D721Med (cell line): ENCODE data around the gene FAM110C.
"Not testable (repeated sequence)": the region's sequence is repeated elsewhere in the genome, so short reads cannot be mapped to it uniquely, and the experiment has no call there.

ENCODE experiments used
- DNase-seq: peaks from one replicate; pipeline ENCODE4 v3.0.0; 2011; ENCODE audit warnings: low spot score; ENCODE audit not compliant: insufficient read length
- FAIRE-seq: peaks from 2 replicates; lab custom pipeline; 2011; peaks lifted over from hg19 to GRCh38; lab: Jason Lieb, UNC
- CTCF ChIP-seq: IDR thresholded peaks from 2 replicates; pipeline ENCODE4 v1.5.1; 2012; ENCODE audit warnings: mild to moderate bottlenecking, control low read depth; ENCODE audit not compliant: insufficient read depth; ENCODE audit errors: missing control alignments

The FAM110C gene

GRCh38 chr2:80378-80777 lies 34.1 kb upstream of the FAM110C start:
- DNase-seq, result no peak
- no peak for TF ChIP-seq CTCF

GRCh38 chr2:71309-72035 lies 25.2 kb upstream of the FAM110C start:
- TF ChIP-seq CTCF, result no peak
- DNase-seq (no peak), FAIRE-seq (no peak)

More at GRCh38 chr2:80378-80777, 34.1 kb upstream of the FAM110C start:
- no peak for FAIRE-seq

GRCh38 chr2:69366-70344 lies 23.4 kb upstream of the FAM110C start:
- FAIRE-seq, result no peak
- no peak for TF ChIP-seq CTCF
- no peak for DNase-seq

GRCh38 chr2:68637-69036 lies 22.3 kb upstream of the FAM110C start:
- not testable (repeated sequence) for FAIRE-seq, DNase-seq

GRCh38 chr2:66853-67252 lies 20.5 kb upstream of the FAM110C start:
- FAIRE-seq (no peak), DNase-seq (no peak)
- no peak for TF ChIP-seq CTCF

GRCh38 chr2:65121-65520 lies 18.8 kb upstream of the FAM110C start:
- TF ChIP-seq CTCF, result no peak
- FAIRE-seq (no peak), DNase-seq (no peak)

GRCh38 chr2:55587-56448 lies 9.5 kb upstream of the FAM110C start:
- no peak for TF ChIP-seq CTCF
- DNase-seq (no peak), FAIRE-seq (no peak)
